ENCODE data around the gene IL1RN.

DNA sequence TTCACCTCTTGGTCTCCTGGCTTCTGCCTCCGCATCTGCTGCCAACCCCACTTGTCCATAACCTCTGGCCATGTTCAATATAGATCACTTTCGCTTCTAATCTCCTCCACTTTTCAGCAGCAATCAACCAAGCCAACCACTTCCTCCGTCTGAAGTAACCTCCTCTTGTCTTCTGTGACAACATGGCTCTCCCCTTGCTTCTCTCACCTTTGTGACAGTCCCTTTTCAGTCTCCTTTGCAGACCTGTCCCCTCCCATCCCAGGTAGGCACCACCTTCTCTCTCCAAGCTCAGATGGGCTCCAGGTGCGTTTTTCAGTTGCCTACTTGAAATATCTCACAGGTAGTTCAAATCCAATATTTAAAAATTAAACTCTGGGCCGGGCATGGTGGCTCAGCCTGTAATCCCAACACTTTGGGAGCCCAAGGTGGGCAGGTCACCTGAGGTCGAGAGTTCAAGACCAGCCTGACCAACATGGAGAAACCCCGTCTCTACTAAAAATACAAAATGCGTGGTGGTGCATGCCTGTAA lies 41.7 kb downstream of the IL1RN start:
- TF ChIP-seq, protein P1, sequence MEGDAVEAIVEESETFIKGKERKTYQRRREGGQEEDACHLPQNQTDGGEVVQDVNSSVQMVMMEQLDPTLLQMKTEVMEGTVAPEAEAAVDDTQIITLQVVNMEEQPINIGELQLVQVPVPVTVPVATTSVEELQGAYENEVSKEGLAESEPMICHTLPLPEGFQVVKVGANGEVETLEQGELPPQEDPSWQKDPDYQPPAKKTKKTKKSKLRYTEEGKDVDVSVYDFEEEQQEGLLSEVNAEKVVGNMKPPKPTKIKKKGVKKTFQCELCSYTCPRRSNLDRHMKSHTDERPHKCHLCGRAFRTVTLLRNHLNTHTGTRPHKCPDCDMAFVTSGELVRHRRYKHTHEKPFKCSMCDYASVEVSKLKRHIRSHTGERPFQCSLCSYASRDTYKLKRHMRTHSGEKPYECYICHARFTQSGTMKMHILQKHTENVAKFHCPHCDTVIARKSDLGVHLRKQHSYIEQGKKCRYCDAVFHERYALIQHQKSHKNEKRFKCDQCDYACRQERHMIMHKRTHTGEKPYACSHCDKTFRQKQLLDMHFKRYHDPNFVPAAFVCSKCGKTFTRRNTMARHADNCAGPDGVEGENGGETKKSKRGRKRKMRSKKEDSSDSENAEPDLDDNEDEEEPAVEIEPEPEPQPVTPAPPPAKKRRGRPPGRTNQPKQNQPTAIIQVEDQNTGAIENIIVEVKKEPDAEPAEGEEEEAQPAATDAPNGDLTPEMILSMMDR (conservative IDR thresholded peaks at IDR 0.05) = no peak
- TF ChIP-seq ZFX (IDR thresholded peaks at IDR 0.05) = no peak
